Midbrain (tissue), 1 donor: Measurements from ENCODE around the gene ANKHD1.
"Not testable (repeated sequence)": the region's sequence is repeated elsewhere in the genome, so short reads cannot be mapped to it uniquely, and the experiment has no call there.

Experiments used
- DNase-seq: peaks from one replicate; lab custom pipeline; 2025; lab: John Stamatoyannopoulos, UW

The ANKHD1 gene

GRCh38 chr5:140427726-140428125 is 26.1 kb downstream of the ANKHD1 start:
- DNase-seq: not testable (repeated sequence)

GRCh38 chr5:140429724-140430123 is 28.1 kb downstream of the ANKHD1 start:
- no peak for DNase-seq

GRCh38 chr5:140432212-140432611 is 30.6 kb downstream of the ANKHD1 start:
- no peak for DNase-seq

DNA sequence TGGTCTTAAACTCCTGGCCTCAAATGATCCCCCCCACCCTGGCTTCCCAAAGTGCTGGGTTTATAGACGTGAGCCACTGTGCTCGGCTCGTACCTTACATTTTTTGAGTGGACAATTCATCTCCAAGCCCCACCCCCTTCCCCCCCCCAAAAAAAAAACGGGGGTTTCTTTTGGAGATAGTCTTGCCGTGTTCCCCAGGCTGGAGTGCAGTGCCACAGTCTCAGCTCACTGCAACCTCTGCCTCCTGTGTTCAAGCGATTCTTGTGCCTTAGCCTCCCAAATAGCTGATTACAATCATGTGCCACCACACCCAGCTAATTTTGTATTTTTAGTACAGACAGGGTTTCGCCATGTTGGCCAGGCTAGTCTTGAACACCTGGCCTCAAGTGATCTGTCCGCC is 31.3 kb downstream of the ANKHD1 start:
- no peak for DNase-seq

DNA sequence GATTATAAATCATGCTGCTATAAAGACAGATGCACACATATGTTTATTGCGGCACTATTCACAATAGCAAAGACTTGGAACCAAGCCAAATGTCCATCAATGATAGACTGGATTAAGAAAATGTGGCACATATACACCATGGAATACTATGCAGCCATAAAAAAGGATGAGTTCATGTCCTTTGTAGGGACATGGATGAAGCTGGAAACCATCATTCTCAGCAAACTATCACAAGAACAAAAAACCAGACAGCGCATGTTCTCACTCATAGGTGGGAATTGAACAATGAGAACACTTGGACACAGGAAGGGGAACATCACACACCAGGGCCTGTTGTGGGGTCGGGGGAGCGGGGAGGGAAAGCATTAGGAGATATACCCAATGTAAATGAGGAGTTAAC is 55.7 kb downstream of the ANKHD1 start:
- not testable (repeated sequence) for DNase-seq

GRCh38 chr5:140466981-140467742 is 65.5 kb downstream of the ANKHD1 start:
- no peak for DNase-seq

GRCh38 chr5:140468188-140468587 is 66.6 kb downstream of the ANKHD1 start:
- no peak for DNase-seq

- no peak for DNase-seq
Observed at GRCh38 chr5:140469259-140469658, 67.6 kb downstream of the ANKHD1 start.

DNA sequence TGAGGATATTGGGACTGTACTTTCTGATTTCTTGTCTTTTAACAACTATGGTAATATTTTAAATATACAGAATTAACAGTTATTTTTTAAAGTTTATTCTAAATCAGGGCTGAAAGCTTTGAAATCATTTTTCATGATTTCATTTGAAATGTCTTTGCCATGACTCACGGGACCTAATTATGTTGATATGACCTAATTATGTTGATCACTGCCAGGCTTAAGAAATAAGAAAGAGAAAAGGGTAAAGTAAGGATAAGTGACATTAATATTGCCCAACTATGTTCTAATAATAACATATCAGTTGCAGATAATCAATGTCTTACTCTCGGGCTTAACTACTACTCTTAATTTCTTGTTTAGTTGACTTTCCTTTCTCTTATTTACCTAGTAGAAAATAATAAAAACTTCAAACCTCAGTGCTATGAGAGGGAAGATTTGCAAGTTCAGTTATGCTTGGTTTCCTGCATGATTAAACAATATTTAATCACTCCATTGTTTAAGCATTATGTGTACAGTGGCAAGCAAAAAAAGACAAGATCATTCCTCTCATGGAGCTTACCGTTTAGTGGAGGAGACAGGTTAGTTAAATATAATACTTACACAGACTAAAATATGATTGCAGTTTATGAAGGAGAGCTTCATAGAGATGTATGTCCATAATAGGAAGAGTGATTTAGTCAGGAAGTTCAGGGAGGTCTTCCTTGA is 78.8 kb downstream of the ANKHD1 start:
- no peak for DNase-seq

- no peak for DNase-seq
Observed at GRCh38 chr5:140481758-140482157, 80.1 kb downstream of the ANKHD1 start.

- no peak for DNase-seq
Observed at GRCh38 chr5:140483055-140483454, 81.4 kb downstream of the ANKHD1 start.

GRCh38 chr5:140488141-140488540 is 86.5 kb downstream of the ANKHD1 start:
- not testable (repeated sequence) for DNase-seq

GRCh38 chr5:140488914-140489313 is 87.3 kb downstream of the ANKHD1 start:
- no peak for DNase-seq

GRCh38 chr5:140497897-140498296 is 96.3 kb downstream of the ANKHD1 start:
- DNase-seq: no peak

GRCh38 chr5:140498591-140498990 is 97.0 kb downstream of the ANKHD1 start:
- DNase-seq: no peak

DNA sequence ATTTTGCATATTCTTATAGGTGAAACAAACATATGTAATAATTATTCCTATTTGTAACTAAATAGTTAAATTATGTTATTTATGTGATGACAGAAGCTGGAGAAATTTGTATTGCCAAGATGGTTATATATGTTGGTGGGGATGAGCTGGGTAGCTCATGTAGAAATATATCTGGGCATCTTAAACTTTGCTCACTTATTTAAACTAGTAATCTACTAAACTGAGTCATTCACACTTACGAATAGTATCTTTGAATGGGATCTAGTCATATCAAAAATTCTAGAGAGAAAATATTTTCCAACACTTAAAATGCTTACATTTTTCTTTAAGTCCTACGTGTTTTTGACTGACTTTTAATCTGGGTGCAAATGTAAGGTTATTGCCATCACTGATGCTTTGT is 101.2 kb downstream of the ANKHD1 start:
- no peak for DNase-seq

DNA sequence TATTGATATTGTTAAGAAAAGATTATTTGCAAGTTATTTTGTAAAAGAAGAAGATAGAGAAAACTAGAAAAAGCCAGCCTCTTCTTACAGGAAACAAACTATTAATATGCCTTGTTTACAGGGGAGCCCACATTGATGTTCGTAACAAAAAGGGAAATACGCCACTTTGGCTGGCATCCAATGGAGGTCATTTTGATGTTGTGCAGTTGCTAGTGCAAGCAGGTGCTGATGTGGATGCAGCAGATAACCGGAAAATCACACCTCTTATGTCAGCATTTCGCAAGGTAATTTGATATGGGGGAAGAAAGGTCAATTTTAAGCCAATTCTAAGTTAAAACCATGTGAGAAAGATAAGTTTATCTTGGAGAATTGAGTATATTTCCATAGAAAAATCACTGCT is 108.3 kb downstream of the ANKHD1 start:
- no peak for DNase-seq

DNA sequence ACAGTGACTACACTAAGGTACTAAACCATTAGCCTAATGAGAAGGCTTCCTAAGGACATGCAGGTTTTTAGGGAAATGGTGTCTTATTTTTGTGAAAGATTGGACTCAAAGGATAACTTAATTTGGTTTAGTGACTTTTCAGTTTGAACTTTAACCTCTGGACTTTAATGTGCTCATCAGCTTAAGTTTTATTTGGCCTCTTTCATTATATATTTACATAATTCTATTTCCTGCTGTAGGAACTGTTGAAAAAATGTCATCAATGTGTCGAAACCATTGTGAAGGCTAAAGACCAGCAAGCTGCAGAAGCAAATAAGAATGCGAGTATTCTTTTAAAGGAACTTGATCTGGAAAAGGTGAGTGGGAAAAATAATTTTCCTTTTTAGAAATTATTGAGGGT is 111.5 kb downstream of the ANKHD1 start:
- DNase-seq: no peak

DNA sequence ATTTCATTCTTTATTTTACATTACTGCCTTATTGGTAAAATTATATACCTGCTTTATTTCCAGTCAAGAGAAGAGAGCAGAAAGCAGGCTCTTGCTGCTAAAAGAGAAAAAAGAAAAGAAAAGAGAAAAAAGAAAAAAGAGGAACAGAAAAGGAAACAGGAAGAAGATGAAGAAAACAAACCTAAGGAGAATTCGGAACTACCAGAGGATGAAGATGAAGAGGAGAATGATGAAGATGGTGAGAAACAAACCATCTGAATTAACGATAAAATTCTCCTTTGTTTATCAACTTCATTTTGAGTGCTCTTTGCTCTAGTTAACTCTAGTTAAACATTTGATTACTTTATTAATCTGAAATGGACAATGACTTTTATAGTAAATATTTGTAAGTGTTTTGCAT is 122.4 kb downstream of the ANKHD1 start:
- DNase-seq: no peak

GRCh38 chr5:140540227-140540626 is 138.6 kb downstream of the ANKHD1 start:
- DNase-seq: no peak

GRCh38 chr5:140542972-140543371 is 141.3 kb downstream of the ANKHD1 start:
- no peak for DNase-seq

GRCh38 chr5:140544986-140545385 is 143.4 kb downstream of the ANKHD1 start:
- DNase-seq: no peak

GRCh38 chr5:140545606-140546005 is 144.0 kb downstream of the ANKHD1 start:
- no peak for DNase-seq
